Neutrophil (primary cell): ENCODE results near the gene KRT85.

Source experiments
- H3K27ac ChIP-seq: fragments of 200-600 bp; sonication (generic); 2 replicates; pipeline ENCODE4 v1.5.1; 2016; ENCODE audit warnings: mild to moderate bottlenecking, moderate library complexity
- H3K27me3 ChIP-seq: fragments of 200-600 bp; sonication (generic); 2 replicates; pipeline ENCODE4 v1.6.0; 2016; ENCODE audit warnings: mild to moderate bottlenecking
- H3K36me3 ChIP-seq: fragments of 200-600 bp; sonication (generic); 2 replicates; pipeline ENCODE4 v1.5.1; 2017
- H3K4me1 ChIP-seq, 2 experiments: fragments of 200-600 bp in 1 of 2; sonication (generic) in 1 of 2; 1 replicate in 1 of 2; 2 replicates in 1 of 2; pipeline versions ENCODE4 v1.5.1 to v1.6.1; 2013 to 2016; ENCODE audit warnings: low read depth in 1 of 2, low read length in 1 of 2, mild to moderate bottlenecking in 1 of 2, moderate library complexity in 1 of 2; ENCODE audit not compliant: control insufficient read depth in 1 of 2, insufficient read depth in 1 of 2
- H3K4me3 ChIP-seq, 2 experiments: fragments of 200-600 bp in 1 of 2; sonication (generic) in 1 of 2; 1 replicate in 1 of 2; 2 replicates in 1 of 2; pipeline ENCODE4 v1.5.1; 2013 to 2016; ENCODE audit warnings: low read depth in 1 of 2, low read length in 1 of 2, mild to moderate bottlenecking in 1 of 2, moderate library complexity in 1 of 2
- H3K9me3 ChIP-seq: fragments of 200-600 bp; sonication (generic); 2 replicates; pipeline ENCODE4 v1.5.1; 2016
- CTCF ChIP-seq: fragments of 200-600 bp; sonication (generic); IDR thresholded peaks from 2 replicates; pipeline ENCODE4 v1.5.1; 2016; ENCODE audit warnings: antibody characterized with exemption

The KRT85 gene

GRCh38 chr12:52394836-52395405 is 27.6 kb upstream of the KRT85 start:
- Histone ChIP-seq H3K36me3 (no peaks in the 10 kb centered on the region), H3K4me1 (no peaks in the 10 kb centered on the region), H3K27ac (no peak overlapping the region), H3K9me3 (no peaks in the 10 kb centered on the region), H3K27me3 (peaks cover 19% of the 10 kb centered on the region), H3K4me3 (no peak overlapping the region)
- no peak for TF ChIP-seq CTCF

- Histone ChIP-seq H3K9me3 (no peaks in the 10 kb centered on the region), H3K27ac (no peak overlapping the region), H3K4me3 (no peak overlapping the region), H3K27me3 (peaks cover 32% of the 10 kb centered on the region), H3K36me3 (no peaks in the 10 kb centered on the region), H3K4me1 (no peaks in the 10 kb centered on the region)
- TF ChIP-seq CTCF, result no peak
Measured at GRCh38 chr12:52392465-52393007, 25.3 kb upstream of the KRT85 start.

DNA sequence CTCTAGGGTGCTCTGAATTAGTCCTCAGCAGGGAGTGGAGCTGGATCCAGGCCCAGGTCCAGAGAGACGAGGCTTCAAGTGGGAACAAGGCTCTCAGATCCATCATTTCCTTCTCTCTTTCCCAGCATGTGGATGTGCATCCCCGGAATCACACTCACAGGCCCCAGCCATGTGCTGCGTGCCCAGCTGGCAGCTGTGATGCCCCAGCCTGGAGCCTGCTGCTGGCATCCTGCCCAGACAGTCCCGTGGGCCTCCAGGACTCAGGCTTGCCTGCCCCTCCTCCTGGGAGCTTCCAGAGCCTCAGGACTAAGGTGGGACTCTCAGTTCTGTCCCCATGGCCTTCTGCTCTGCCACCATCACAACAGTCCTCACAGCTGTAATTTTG is 24.3 kb upstream of the KRT85 start:
- H3K4me3 ChIP-seq, result no peak overlapping the region
- H3K27me3 ChIP-seq, result peaks cover 25% of the 10 kb centered on the region
- no peaks in the 10 kb centered on the region for H3K4me1 ChIP-seq
- no peak for TF ChIP-seq CTCF
- H3K27ac ChIP-seq, result no peak overlapping the region
- H3K36me3 ChIP-seq, result no peaks in the 10 kb centered on the region
- H3K9me3 ChIP-seq, result no peaks in the 10 kb centered on the region

GRCh38 chr12:52390739-52391617 is 23.7 kb upstream of the KRT85 start:
- peaks cover 19% of the 10 kb centered on the region for H3K27me3 ChIP-seq
- H3K27ac ChIP-seq, result no peak overlapping the region
- H3K4me3 ChIP-seq, result no peak overlapping the region
- TF ChIP-seq CTCF, result no peak
- H3K4me1 ChIP-seq, result no peaks in the 10 kb centered on the region
- no peaks in the 10 kb centered on the region for H3K36me3 ChIP-seq
- no peaks in the 10 kb centered on the region for H3K9me3 ChIP-seq

DNA sequence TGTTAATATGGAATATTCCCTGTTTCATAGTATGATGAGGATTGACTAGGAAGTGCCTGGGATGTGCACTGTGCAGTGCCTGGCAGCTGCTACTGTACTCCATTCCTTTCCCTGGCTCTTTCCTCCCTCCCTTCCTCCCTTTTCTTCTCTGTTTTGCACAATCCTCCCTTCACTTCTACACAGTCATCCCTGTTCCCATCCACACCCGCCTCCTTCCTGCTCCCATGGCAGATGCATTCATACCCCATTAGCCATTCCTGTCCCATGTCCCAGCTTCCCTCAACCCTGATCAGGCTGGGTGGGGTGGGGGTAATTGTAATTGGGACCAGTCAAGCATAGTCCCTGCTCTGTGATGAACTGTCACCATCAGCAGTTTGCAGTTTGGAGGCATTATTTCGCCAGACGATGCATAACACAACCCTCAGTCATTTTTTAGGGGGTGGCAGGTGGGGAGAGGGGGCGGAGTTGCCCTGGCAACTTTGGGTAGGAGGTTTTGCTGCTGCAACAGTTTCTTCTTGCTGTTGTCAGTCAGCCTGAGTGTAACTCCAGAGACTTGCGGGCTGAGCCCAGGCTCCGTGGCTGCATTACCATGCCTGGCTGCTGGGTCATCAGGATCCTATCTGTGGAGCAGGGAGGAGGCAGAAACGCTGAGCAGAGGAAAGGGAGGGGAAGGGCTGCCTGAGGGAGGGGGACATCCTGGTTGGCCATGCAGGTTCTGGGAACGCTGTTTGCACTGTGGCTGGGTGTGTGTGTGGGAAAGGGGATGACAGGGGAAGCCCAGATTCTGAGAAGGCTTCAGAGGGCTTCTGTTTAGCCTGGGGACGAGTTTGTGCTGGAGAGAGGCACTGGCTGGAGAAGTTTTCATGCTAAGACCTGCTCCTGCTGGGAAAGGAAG is 22.3 kb upstream of the KRT85 start:
- no peaks in the 10 kb centered on the region for H3K4me1 ChIP-seq
- no peak overlapping the region for H3K4me3 ChIP-seq
- H3K27me3 ChIP-seq, result peaks cover 19% of the 10 kb centered on the region
- H3K27ac ChIP-seq, result no peak overlapping the region
- no peak for TF ChIP-seq CTCF
- no peaks in the 10 kb centered on the region for H3K36me3 ChIP-seq
- H3K9me3 ChIP-seq, result no peaks in the 10 kb centered on the region
